Urinary bladder (tissue), 4 donors: Measurements from ENCODE around the gene PDE4C. TPM values are rescaled to one million over a fixed set of nuclear protein-coding genes. Genes with fewer than 3 reads are reported as not detected.
"Not testable (repeated sequence)": the region's sequence is repeated elsewhere in the genome, so short reads cannot be mapped to it uniquely, and the experiment has no call there.

Experiments
- DNase-seq: peaks from one replicate; pipeline ENCODE4 v3.0.0-alpha.2; 2015; ENCODE audit errors: extremely low spot score
- H3K27ac ChIP-seq: one replicate; pipeline ENCODE4 v1.5.1; 2013; ENCODE audit warnings: low read depth, mild to moderate bottlenecking, moderate library complexity
- H3K36me3 ChIP-seq: one replicate; pipeline ENCODE4 v1.6.1; 2013; ENCODE audit warnings: mild to moderate bottlenecking, moderate library complexity; ENCODE audit not compliant: insufficient read depth
- H3K4me1 ChIP-seq: one replicate; pipeline ENCODE4 v1.6.1; 2013; ENCODE audit warnings: mild to moderate bottlenecking, moderate library complexity; ENCODE audit not compliant: insufficient read depth
- H3K4me3 ChIP-seq: one replicate; pipeline ENCODE4 v1.5.1; 2013; ENCODE audit warnings: low read depth, low read length
- WGBS: extraction: QIAGEN DNeasy Blood & Tissue Kit; methylation state at CpG from one replicate; pipeline ENCODE4 v1.1.7; 2013; 5-methylcytosine and 5-hydroxymethylcytosine counted together
- polyA plus RNA-seq: library from polyadenylated mRNA; stranded (reverse); fragments of 200-250 nt; gene quantifications from one replicate; pipeline ENCODE4 v1.2.3, GENCODE V29; 2013
- total RNA-seq: library from RNA; depleted of rRNA; stranded (reverse); fragments of >200 nt; gene quantifications from one replicate; pipeline ENCODE4 v1.2.3, GENCODE V29; 2014
- donor health status: healthy with polysubstance abuse.
- donor health status: healthy.

Gene PDE4C
- total and polyA plus RNA-seq, 2 donors = 1.1 to 1.7 TPM

GRCh38 chr19:18223860-18224524, 2.2 kb downstream of the PDE4C start:
- H3K36me3 ChIP-seq = no peaks in the 10 kb centered on the region
- H3K27ac ChIP-seq = no peak overlapping the region
- WGBS = 6% methylated on average over 39 of the region's 39 CpGs
- no peaks in the 10 kb centered on the region for H3K4me1 ChIP-seq
- DNase-seq = no peak
- H3K4me3 ChIP-seq = no peak overlapping the region

- Histone ChIP-seq H3K36me3 (no peaks in the 10 kb centered on the region), H3K27ac (no peak overlapping the region), H3K4me1 (no peaks in the 10 kb centered on the region), H3K4me3 (no peak overlapping the region)
- no peak for DNase-seq
- WGBS = 85% methylated on average over 25 of the region's 25 CpGs
These were observed 4.2 kb downstream of the PDE4C start for GRCh38 chr19:18221815-18222725.

- Histone ChIP-seq H3K36me3 (no peaks in the 10 kb centered on the region), H3K4me1 (no peaks in the 10 kb centered on the region), H3K4me3 (no peak overlapping the region), H3K27ac (no peak overlapping the region)
- no peak for DNase-seq
- 7% methylated on average over 33 of the region's 33 CpGs for whole genome bisulfite sequencing
These were observed 5.5 kb downstream of the PDE4C start for GRCh38 chr19:18220632-18221275.

- Histone ChIP-seq H3K27ac (no peak overlapping the region), H3K36me3 (no peaks in the 10 kb centered on the region), H3K4me3 (no peak overlapping the region), H3K4me1 (no peaks in the 10 kb centered on the region)
- WGBS = 61% methylated on average over 28 of the region's 28 CpGs
- DNase-seq = no peak
These were observed 6.2 kb downstream of the PDE4C start for GRCh38 chr19:18219911-18220631.

GRCh38 chr19:18218600-18218999, 7.6 kb downstream of the PDE4C start:
- H3K4me3 ChIP-seq = no peak overlapping the region
- H3K4me1 ChIP-seq = no peaks in the 10 kb centered on the region
- WGBS = 84% methylated on average over 3 of the region's 3 CpGs
- no peak for DNase-seq
- no peak overlapping the region for H3K27ac ChIP-seq
- H3K36me3 ChIP-seq = no peaks in the 10 kb centered on the region

GRCh38 chr19:18218159-18218558, 8.1 kb downstream of the PDE4C start:
- 87% methylated on average over 17 of the region's 17 CpGs for WGBS
- DNase-seq = no peak
- no peak overlapping the region for H3K4me3 ChIP-seq
- H3K27ac ChIP-seq = no peak overlapping the region
- H3K4me1 ChIP-seq = no peaks in the 10 kb centered on the region
- no peaks in the 10 kb centered on the region for H3K36me3 ChIP-seq

GRCh38 chr19:18216789-18217188, 9.4 kb downstream of the PDE4C start:
- no peak overlapping the region for H3K27ac ChIP-seq
- no peaks in the 10 kb centered on the region for H3K4me1 ChIP-seq
- DNase-seq = no peak
- no peak overlapping the region for H3K4me3 ChIP-seq
- no peaks in the 10 kb centered on the region for H3K36me3 ChIP-seq
- 94% methylated on average over 8 of the region's 8 CpGs for WGBS

GRCh38 chr19:18214779-18215433, 11.3 kb downstream of the PDE4C start:
- 66% methylated on average over 7 of the region's 7 CpGs for WGBS

GRCh38 chr19:18211683-18212082, 14.6 kb downstream of the PDE4C start:
- Histone ChIP-seq H3K36me3 (no peaks in the 10 kb centered on the region), H3K27ac (no peak overlapping the region), H3K4me3 (no peak overlapping the region), H3K4me1 (no peaks in the 10 kb centered on the region)
- 85% methylated on average over 14 of the region's 14 CpGs for WGBS
- no peak for DNase-seq

More at GRCh38 chr19:18214779-18215433, 11.3 kb downstream of the PDE4C start:
- no peak overlapping the region for H3K27ac ChIP-seq
- DNase-seq = no peak
- H3K4me1 ChIP-seq = no peaks in the 10 kb centered on the region
- H3K4me3 ChIP-seq = no peak overlapping the region
- no peaks in the 10 kb centered on the region for H3K36me3 ChIP-seq

GRCh38 chr19:18209912-18210311, 16.3 kb downstream of the PDE4C start:
- H3K4me3 ChIP-seq, H3K27ac ChIP-seq, H3K36me3 ChIP-seq, DNase-seq, H3K4me1 ChIP-seq: not testable (repeated sequence)
- whole genome bisulfite sequencing = 85% methylated on average over 5 of the region's 5 CpGs

- 11% methylated on average over 32 of the region's 32 CpGs for WGBS
- no peaks in the 10 kb centered on the region for H3K4me1 ChIP-seq
- H3K27ac ChIP-seq = no peak overlapping the region
- DNase-seq = no peak
- no peak overlapping the region for H3K4me3 ChIP-seq
- H3K36me3 ChIP-seq = no peaks in the 10 kb centered on the region
These were observed 17.9 kb downstream of the PDE4C start for GRCh38 chr19:18208098-18208951.

- Histone ChIP-seq H3K27ac (no peak overlapping the region), H3K36me3 (no peaks in the 10 kb centered on the region), H3K4me1 (no peaks in the 10 kb centered on the region), H3K4me3 (no peak overlapping the region)
- DNase-seq = no peak
- 84% methylated on average over 12 of the region's 12 CpGs for WGBS
These were observed 20.2 kb downstream of the PDE4C start for GRCh38 chr19:18206018-18206417.
